DND-41 (cell line): ENCODE data around the gene BCL7C.

Experiments used
- CTCF ChIP-seq: IDR thresholded peaks from 2 replicates; pipeline ENCODE4 v1.5.1; 2012; ENCODE audit warnings: borderline replicate concordance, low read length, moderate library complexity, mild to moderate bottlenecking; ENCODE audit not compliant: poor library complexity, severe bottlenecking; ENCODE audit errors: extremely low read depth
- EZH2 ChIP-seq: IDR thresholded peaks from 3 replicates; pipeline ENCODE4 v1.6.1; 2012; ENCODE audit warnings: borderline replicate concordance, low read depth, mild to moderate bottlenecking, moderate library complexity, low read length, inconsistent platforms; ENCODE audit not compliant: severe bottlenecking

GRCh38 chr16:30838876-30839471 is 54.9 kb downstream of the BCL7C start:
- TF ChIP-seq CTCF = no peak
- TF ChIP-seq EZH2 = no peak
